Adrenal gland (tissue), 5 donors: ENCODE data around the gene WDR1.

ENCODE experiments used
- CTCF ChIP-seq, 6 experiments: fragments of 450-650 bp in 4 of 6; fragments of 200-600 bp in 2 of 6; sonication (generic) in 1 of 6; IDR thresholded peaks; 1 replicate in 5 of 6; 2 replicates in 1 of 6; pipeline versions ENCODE4 v1.5.1 to v1.8.0; 2016 to 2021; ENCODE audit warnings: antibody characterized with exemption in 6 of 6, mild to moderate bottlenecking in 2 of 6, moderate library complexity in 1 of 6
- POLR2A ChIP-seq, 2 donors: fragments of 450-650 bp; IDR thresholded peaks; one replicate each; pipeline ENCODE4 v1.6.1; 2017; ENCODE audit warnings: antibody characterized with exemption in 2 of 2, mild to moderate bottlenecking in 2 of 2, moderate library complexity in 1 of 2
- donor health status: DM: no; HTN: no; CAD: no.

GRCh38 chr4:10028910-10029309 is 87.7 kb downstream of the WDR1 start:
- no peak for TF ChIP-seq CTCF (IDR thresholded peaks at IDR 0.05)
- peak in 1 of 2 donors; percentile 22 for TF ChIP-seq POLR2A (IDR thresholded peaks at IDR 0.05)
